NCI-H2081 treated with DMSO at 0.1 percent for 48 hours (cell line): ENCODE results near the gene HDGFL2.

Experiments used
- DNase-seq: peaks from one replicate; lab custom pipeline; 2025; lab: John Stamatoyannopoulos, UW

The HDGFL2 gene

DNA sequence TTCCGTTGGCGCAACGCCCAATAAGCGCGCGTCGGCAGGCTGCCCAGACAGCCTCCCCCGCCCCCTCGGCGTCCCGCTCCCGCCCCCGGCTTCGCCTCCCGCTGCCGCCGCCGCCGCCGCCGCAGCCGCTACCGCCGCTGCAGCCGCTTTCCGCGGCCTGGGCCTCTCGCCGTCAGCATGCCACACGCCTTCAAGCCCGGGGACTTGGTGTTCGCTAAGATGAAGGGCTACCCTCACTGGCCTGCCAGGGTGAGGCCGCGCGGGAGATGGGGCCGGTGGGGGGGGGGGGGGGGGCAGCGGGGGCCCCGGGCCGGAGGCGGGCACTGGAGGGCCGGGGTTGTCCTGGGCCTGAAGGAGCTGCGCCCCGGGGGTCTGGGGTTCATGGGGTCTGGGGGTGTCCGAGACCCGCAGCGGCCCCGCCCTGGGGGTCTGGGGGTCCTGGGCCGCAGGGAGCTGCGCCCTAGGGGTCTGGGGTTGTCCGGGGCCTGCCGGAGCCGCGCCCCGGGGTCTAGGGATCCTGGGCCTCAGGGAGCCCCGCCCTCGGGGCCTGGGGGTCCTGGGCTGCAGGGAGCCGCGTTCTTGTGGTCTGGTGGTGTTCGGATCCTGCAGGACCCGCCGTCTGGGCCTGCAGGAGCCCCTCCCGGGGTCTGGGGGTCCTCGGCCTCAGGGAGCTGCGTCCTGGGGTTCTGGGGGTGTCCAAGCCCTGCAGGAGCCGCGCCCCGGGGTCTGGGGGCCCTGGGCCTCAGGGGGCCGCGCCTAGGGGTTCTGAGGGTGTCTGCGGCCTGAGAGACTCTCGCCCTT lies at the start of gene HDGFL2:
HDGFL2 (plus strand) TSS at position 124 of the 801 bp plus-strand sequence; CDS start at position 178, 54 bp downstream.
- no peak for DNase-seq

DNA sequence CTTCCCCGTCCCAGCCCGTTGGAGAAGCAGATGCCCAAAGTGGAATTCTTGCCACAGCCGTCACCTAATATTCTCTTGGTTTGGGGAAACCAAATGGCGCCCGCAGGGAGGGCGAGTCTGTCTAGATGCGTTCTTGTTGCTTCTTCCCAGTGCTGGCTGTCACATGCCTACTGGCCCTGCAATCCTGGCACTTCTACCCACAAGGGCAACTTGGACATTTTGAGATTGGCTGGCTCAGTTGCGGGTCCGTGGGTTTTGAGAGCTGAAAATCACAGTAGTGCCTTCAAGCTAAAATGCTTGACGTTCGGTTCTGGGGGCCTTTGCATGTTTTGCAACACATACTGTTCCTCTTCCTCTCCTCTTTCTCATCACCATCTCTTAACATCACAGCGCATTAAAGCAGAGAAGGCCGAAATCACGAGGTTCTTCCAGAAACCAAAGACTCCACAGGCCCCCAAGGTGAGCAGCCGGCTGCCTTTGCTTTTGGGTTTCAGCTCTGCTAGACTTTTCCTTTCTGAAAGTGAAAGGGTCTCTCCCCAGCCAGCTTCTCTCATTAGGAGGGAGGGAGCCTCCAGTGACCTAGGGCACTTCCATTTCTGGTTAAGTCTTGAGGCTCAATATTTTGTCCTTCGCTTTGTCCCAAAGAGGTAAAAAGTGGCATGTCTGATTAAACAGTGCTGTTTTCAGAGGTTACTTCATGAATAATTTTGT lies 48.5 kb upstream of the HDGFL2 start:
- DNase-seq: no peak

GRCh38 chr19:4425537-4425936 lies 46.6 kb upstream of the HDGFL2 start:
- no peak for DNase-seq

DNA sequence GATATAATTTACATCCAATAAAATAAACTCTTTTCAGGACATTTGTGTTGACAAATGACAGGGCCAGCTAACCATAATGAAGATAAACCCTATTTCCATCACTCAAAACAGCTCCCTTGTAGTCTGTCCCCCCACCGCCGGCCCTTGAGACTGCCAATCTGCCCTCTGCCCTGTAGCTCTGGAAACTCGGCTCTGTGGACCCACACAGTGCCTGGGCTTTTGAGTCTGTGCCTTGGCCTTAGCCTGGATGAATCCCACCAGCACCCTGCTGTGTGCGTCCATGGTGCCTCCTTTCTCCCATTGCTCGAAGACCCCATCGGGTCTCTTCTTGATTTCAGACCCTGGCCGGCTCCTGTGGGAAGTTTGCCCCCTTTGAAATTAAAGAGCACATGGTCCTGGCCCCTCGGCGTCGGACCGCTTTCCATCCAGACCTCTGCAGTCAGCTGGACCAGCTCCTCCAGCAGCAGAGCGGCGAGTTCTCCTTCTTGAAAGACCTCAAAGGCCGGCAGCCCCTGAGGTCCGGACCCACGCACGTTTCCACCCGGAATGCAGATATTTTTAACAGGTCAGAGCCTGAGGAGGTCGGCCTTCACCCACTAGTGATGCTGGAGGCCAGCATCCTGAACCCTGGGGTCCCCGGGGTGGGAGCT lies 43.6 kb upstream of the HDGFL2 start:
- DNase-seq: no peak

DNA sequence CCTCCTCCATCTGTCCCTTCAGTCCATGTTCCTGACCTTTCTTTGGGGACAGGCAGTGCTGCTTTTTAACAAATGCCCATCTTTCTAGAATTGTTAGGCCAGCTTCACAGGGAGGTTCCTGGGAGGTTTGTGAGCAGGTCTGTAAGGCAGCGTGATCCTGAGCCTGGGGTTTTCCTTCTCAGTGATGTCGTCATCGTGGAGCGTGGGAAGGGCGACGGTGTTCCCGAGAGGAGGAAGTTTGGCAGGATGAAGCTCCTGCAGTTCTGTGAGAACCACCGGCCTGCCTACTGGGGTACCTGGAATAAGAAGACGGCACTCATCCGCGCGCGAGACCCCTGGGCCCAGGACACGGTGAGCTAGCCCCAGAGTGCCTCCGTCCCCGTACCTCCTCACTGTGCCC lies 42.8 kb upstream of the HDGFL2 start:
- no peak for DNase-seq

- DNase-seq: no peak
These were observed 42.3 kb upstream of the HDGFL2 start for GRCh38 chr19:4429771-4430171.

DNA sequence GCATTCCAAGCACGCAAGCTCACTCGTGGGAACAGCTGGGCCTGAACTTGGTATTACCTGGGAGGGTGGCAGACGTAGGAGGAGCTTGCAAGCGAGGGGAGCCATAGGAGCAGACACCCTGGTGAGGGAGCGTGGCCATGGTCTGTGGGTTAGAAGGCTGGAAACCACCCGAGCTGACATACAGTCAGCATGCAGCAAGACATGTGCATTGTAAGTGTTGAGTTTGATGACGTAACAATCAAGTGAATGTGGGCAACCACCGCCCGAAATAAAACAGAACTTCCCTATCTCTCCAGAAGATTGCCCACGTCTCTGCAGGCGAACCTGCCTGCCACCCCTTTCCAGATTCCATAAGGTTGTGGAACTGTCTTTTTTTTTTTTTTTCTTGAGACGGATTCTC lies 41.3 kb upstream of the HDGFL2 start:
- no peak for DNase-seq

DNA sequence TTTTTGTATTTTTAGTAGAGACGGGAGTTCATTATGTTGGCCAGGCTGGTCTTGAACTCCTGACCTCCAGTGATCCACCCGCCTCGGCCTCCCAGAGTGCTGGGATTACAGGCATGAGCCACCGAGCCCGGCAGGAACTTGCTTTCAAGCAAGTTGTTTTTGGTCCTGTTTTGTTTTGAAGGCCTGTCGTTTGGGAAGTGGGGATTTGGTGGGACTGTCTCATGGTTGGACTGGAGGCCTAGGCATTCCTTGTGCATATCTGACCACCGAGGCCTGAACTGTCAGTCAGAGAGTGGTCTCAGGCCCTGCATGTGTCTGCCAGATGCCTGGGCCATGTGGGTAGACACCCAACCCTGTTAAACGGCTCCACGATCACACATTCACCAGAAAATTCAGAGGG lies 40.8 kb upstream of the HDGFL2 start:
- no peak for DNase-seq

DNA sequence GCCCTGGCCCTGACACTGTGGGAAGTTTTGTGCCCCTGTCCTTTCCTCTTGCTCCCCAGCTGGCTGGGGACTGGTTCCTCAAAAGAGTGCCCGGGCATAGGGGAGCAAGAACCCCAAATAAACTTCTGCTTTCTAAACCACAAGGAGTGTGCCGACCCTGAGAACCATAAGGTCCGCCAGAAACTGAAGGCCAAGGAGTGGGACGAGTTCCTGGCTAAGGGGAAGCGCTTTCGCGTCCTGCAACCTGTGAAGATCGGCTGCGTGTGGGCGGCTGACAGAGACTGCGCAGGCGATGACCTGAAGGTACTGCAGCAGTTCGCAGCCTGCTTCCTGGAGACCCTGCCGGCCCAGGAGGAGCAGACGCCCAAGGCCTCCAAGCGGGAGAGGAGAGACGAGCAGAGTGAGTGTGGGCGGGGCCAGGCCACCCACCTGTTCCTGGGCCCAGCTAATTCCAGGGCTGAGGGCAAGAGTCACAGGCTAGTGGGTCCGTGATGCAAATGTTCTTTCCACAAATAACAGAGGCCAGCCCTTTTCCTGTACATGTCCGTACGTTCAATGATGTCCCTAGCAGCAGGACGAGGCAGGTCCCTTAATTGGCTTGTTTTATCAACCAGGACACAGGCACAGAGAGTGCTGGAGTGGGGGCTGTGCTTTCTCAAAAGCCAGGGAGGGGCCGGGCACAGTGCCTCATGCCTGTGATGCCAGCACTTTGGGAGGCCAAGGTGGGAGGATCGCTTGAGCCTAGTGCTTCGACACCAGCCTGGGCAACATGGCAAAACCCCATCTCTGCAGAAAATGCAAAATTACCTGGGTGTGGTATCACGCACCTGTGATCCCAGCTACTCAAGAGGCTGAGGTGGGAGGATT lies 40.1 kb upstream of the HDGFL2 start:
- no peak for DNase-seq

DNA sequence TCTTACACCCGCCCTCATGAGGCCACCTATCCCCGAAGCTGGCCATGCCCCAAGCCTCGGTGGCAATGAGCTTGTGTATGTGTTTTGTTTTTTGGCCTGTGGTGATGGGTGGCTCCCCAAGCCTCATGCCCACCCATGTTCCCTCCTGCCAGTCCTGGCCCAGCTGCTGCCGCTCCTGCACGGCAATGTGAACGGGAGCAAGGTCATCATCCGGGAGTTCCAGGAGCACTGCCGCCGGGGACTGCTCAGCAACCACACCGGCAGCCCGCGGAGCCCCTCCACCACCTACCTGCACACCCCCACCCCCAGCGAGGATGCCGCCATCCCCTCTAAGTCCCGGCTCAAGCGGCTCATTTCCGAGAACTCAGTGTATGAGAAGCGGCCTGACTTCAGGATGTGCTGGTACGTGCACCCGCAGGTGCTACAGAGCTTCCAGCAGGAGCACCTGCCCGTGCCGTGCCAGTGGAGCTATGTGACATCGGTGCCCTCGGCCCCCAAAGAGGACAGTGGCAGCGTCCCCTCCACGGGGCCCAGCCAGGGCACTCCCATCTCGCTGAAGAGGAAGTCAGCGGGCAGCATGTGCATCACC lies 39.1 kb upstream of the HDGFL2 start:
- no peak for DNase-seq

- no peak for DNase-seq
These were observed 37.7 kb upstream of the HDGFL2 start for GRCh38 chr19:4434391-4434790.

- DNase-seq: no peak
These were observed 35.9 kb upstream of the HDGFL2 start for GRCh38 chr19:4436231-4436630.

- no peak for DNase-seq
These were observed 35.0 kb upstream of the HDGFL2 start for GRCh38 chr19:4437103-4437502.

GRCh38 chr19:4439243-4439642 lies 32.9 kb upstream of the HDGFL2 start:
- DNase-seq: no peak

- DNase-seq: no peak
These were observed 29.9 kb upstream of the HDGFL2 start for GRCh38 chr19:4441994-4442818.

GRCh38 chr19:4442819-4443146 lies 29.3 kb upstream of the HDGFL2 start:
- DNase-seq: no peak

DNA sequence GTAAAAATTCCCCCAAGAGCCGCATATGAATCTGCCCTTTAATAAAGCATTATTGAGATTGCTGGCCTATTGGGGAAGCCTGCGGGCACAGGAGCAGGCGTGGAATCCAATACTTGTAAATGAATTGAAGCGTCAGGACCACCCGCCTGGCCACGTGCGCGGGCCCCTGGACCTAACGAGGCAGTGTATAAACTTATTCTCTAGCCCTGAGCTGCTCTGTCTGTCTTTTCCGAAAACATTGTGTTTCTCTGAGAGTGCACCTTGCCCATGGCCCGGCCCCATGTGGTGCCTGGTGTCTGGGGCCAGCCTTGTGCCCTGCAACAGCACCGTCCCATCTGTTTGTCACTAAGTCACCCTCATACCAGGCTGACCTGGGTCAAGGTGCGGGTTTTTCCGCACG lies 28.9 kb upstream of the HDGFL2 start:
- no peak for DNase-seq

GRCh38 chr19:4443966-4444764 lies 27.9 kb upstream of the HDGFL2 start:
- DNase-seq: no peak

DNA sequence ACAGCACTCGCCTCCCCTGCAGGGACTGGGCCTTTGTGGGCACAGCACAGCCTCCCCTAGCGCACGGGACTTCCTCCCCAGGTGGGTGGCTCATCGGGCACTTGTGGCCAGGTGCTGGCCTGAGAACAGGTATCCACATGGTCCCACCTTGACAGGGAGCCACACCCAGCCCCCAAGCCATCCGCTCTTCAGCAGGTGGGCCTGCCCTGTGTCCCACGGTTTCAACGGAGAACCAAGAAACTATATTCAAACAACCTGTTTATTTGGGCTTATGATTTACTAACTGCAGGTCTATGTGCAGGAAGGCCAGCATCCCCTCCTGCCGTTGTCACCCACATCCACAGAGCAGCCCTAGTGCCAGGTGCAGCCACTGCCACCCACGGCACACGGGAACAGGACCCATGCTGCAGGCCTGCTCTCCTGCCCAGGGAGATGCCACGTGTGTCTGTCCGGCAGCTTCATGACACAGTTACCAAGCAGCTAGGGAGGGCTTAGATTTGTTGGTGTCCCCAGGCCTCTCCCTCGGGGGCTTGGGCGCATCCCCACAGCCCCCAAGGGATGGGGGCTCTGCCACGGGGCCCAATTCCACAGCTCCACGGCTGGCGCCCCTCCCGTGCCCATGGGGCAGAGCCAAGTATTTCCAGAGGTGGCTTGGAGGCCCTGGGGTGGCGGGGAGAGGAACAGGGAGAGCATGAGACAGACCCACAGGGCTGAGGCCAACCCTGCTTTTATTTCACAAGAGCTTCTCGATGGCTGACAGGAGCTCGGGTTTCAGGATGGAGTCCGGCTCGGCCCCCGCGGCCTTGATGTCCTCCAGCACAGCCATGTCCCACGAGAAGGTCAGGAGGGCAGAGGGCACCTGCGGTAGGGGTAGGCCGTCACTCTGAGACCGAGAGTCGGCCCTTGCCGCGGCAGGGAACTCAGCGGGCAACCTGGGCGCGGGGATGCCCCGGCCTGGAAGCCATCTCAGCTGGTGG lies 27.0 kb upstream of the HDGFL2 start:
- no peak for DNase-seq
